Sigmoid colon (tissue), 7 donors: Measurements from ENCODE around the gene ASPHD2. TPM values are rescaled to one million over a fixed set of nuclear protein-coding genes. Genes with fewer than 3 reads are reported as not detected.

Experiments used
- DNase-seq: peaks from one replicate; pipeline ENCODE4 v3.0.0-alpha.2; 2019
- H3K27ac ChIP-seq, 4 donors: fragments of 200-600 bp; sonication (generic); one replicate each; pipeline ENCODE4 v1.5.1; 2016 to 2019; ENCODE audit warnings: mild to moderate bottlenecking in 1 of 4
- H3K27me3 ChIP-seq, 3 donors: fragments of 200-600 bp; sonication (generic); one replicate each; pipeline ENCODE4 v1.5.1; 2019; ENCODE audit warnings: mild to moderate bottlenecking in 1 of 3
- H3K36me3 ChIP-seq, 4 donors: fragments of 200-600 bp; sonication (generic); one replicate each; pipeline ENCODE4 v1.5.1; 2016 to 2019
- H3K4me1 ChIP-seq, 4 donors: fragments of 200-600 bp; sonication (generic); one replicate each; pipeline ENCODE4 v1.5.1; 2017 to 2019
- H3K4me3 ChIP-seq, 4 donors: fragments of 200-600 bp; sonication (generic); one replicate each; pipeline ENCODE4 v1.5.1; 2017 to 2019; ENCODE audit warnings: mild to moderate bottlenecking in 2 of 4, moderate library complexity in 1 of 4
- H3K9me3 ChIP-seq, 4 donors: fragments of 200-600 bp in 3 of 4; sonication (generic) in 3 of 4; one replicate each; pipeline versions ENCODE4 v1.5.1 to v1.6.1; 2013 to 2019
- CTCF ChIP-seq, 4 experiments: fragments of 450-650 bp in 3 of 4; fragments of 200-600 bp in 1 of 4; IDR thresholded peaks; one replicate each; pipeline ENCODE4 v1.5.1; 2016 to 2019; ENCODE audit warnings: antibody characterized with exemption in 4 of 4, mild to moderate bottlenecking in 3 of 4, moderate library complexity in 2 of 4
- EP300 ChIP-seq, 4 donors: sonication (generic); formaldehyde crosslinking; IDR thresholded peaks; one replicate each; pipeline ENCODE4 v1.6.1; 2017; ENCODE audit warnings: antibody characterized with exemption in 4 of 4
- POLR2A ChIP-seq, 2 donors: fragments of 450-650 bp; IDR thresholded peaks; one replicate each; pipeline ENCODE4 v1.6.1; 2016; ENCODE audit warnings: antibody characterized with exemption in 2 of 2, mild to moderate bottlenecking in 2 of 2, moderate library complexity in 2 of 2
- POLR2AphosphoS5 ChIP-seq, 4 donors: sonication (generic); formaldehyde crosslinking; IDR thresholded peaks; one replicate each; pipeline ENCODE4 v1.6.1; 2017; ENCODE audit warnings: antibody characterized with exemption in 4 of 4
- WGBS, 2 donors: extraction: QIAGEN DNeasy Blood & Tissue Kit; methylation state at CpG; one replicate each; pipeline ENCODE4 v1.1.7; 2013; 5-methylcytosine and 5-hydroxymethylcytosine counted together
- intact Hi-C: fragments of 100-400 bp; cut with DNase I; formaldehyde crosslinking; loops from one replicate; pipeline ENCODE4 v1.15.1; 2023
- polyA plus RNA-seq, 3 donors: library from polyadenylated mRNA; stranded (reverse); fragments of 200-250 nt; gene quantifications; one replicate each; pipeline ENCODE4 v1.2.3, GENCODE V29; 2013
- total RNA-seq, 4 donors: library from RNA; depleted of rRNA; stranded (reverse); fragments of >200 nt; gene quantifications; one replicate each; pipeline ENCODE4 v1.1.0, GENCODE V29; 2016
- donor health status: healthy with polysubstance abuse.
- donor health status: Bipolar disorder and iron deficiency.
- donor health status: healthy.

Gene ASPHD2
- total and polyA plus RNA-seq, 7 donors = 0.83 to 3.4 (median 1.4) TPM

GRCh38 chr22:26477341-26477731 is 48.3 kb downstream of the ASPHD2 start:
- Histone ChIP-seq H3K36me3 (peaks cover 0 to 65% (median 24%) of the 10 kb centered on the region in 4 donors), H3K9me3 (no peaks in the 10 kb centered on the region), H3K27me3 (no peaks in the 10 kb centered on the region), H3K27ac (no peak overlapping the region), H3K4me3 (no peak overlapping the region), H3K4me1 (peaks cover 0 to 38% (median 34%) of the 10 kb centered on the region in 4 donors)
- no peak for DNase-seq
- 42 to 48% methylated on average over 4 of the region's 4 CpGs for WGBS, 2 donors
- intact Hi-C loops = no loop called here
- TF ChIP-seq POLR2AphosphoS5 (IDR thresholded peaks at IDR 0.05) = no peak
- TF ChIP-seq CTCF (IDR thresholded peaks at IDR 0.05) = no peak
- TF ChIP-seq EP300 (IDR thresholded peaks at IDR 0.05) = no peak
- TF ChIP-seq POLR2A (IDR thresholded peaks at IDR 0.05) = no peak

GRCh38 chr22:26479043-26479791 is 50.2 kb downstream of the ASPHD2 start:
- Histone ChIP-seq H3K4me1 (peaks cover 0 to 49% (median 45%) of the 10 kb centered on the region in 4 donors), H3K4me3 (peak overlapping the region in 2 of 4 donors; percentile 14 to 17), H3K27ac (peak overlapping the region in 1 of 4 donors; percentile 45), H3K9me3 (no peaks in the 10 kb centered on the region), H3K27me3 (no peaks in the 10 kb centered on the region), H3K36me3 (peaks cover 0 to 47% (median 10%) of the 10 kb centered on the region in 4 donors)
- TF ChIP-seq CTCF (IDR thresholded peaks at IDR 0.05) (no peak), POLR2A (IDR thresholded peaks at IDR 0.05) (no peak)
- 15 to 27% methylated on average over 12 of the region's 12 CpGs for WGBS, 2 donors
- intact Hi-C loops = no loop called here
- no peak for DNase-seq

- intact Hi-C loops = no loop called here
- TF ChIP-seq POLR2AphosphoS5 (IDR thresholded peaks at IDR 0.05) = peak in 1 of 4 donors; percentile 20
- no peak for TF ChIP-seq EP300 (IDR thresholded peaks at IDR 0.05)
These were observed 50.9 kb downstream of the ASPHD2 start for GRCh38 chr22:26479792-26480610.

GRCh38 chr22:26480611-26480932 is 51.5 kb downstream of the ASPHD2 start:
- H3K9me3 ChIP-seq = no peaks in the 10 kb centered on the region
- H3K4me1 ChIP-seq = peaks cover 0 to 62% (median 56%) of the 10 kb centered on the region in 4 donors
- H3K27me3 ChIP-seq = no peaks in the 10 kb centered on the region
- intact Hi-C loops = no loop called here
- WGBS, 2 donors = 59 to 67% methylated on average over 2 of the region's 2 CpGs
- no peak for TF ChIP-seq POLR2AphosphoS5 (IDR thresholded peaks at IDR 0.05)
- TF ChIP-seq EP300 (IDR thresholded peaks at IDR 0.05) = no peak
- no peak for TF ChIP-seq POLR2A (IDR thresholded peaks at IDR 0.05)
- TF ChIP-seq CTCF (IDR thresholded peaks at IDR 0.05) = no peak
- peaks cover 0 to 34% (median 8%) of the 10 kb centered on the region in 4 donors for H3K36me3 ChIP-seq
- peak overlapping the region in 1 of 4 donors; percentile 45 for H3K27ac ChIP-seq
- no peak for DNase-seq
- H3K4me3 ChIP-seq = no peak overlapping the region

More at GRCh38 chr22:26479792-26480610, 50.9 kb downstream of the ASPHD2 start:
- Histone ChIP-seq H3K27me3 (no peaks in the 10 kb centered on the region), H3K9me3 (no peaks in the 10 kb centered on the region), H3K36me3 (peaks cover 0 to 40% (median 10%) of the 10 kb centered on the region in 4 donors), H3K27ac (peak overlapping the region in 1 of 4 donors; percentile 45), H3K4me3 (peak overlapping the region in 2 of 4 donors; percentile 14 to 17), H3K4me1 (peaks cover 0 to 56% (median 52%) of the 10 kb centered on the region in 4 donors)
- no peak for DNase-seq
- WGBS, 2 donors = 15 to 51% methylated on average over 12 of the region's 12 CpGs

- H3K4me1 ChIP-seq = peaks cover 0 to 63% (median 57%) of the 10 kb centered on the region in 4 donors
- no peaks in the 10 kb centered on the region for H3K27me3 ChIP-seq
- WGBS, 2 donors = 60 to 74% methylated on average over 6 of the region's 6 CpGs
- TF ChIP-seq EP300 (IDR thresholded peaks at IDR 0.05) = no peak
- no peak for TF ChIP-seq POLR2A (IDR thresholded peaks at IDR 0.05)
- TF ChIP-seq CTCF (IDR thresholded peaks at IDR 0.05) = no peak
- no peak for TF ChIP-seq POLR2AphosphoS5 (IDR thresholded peaks at IDR 0.05)
- H3K4me3 ChIP-seq = no peak overlapping the region
- no peak for DNase-seq
- H3K36me3 ChIP-seq = peaks cover 0 to 28% (median 5%) of the 10 kb centered on the region in 4 donors
- H3K27ac ChIP-seq = no peak overlapping the region
- H3K9me3 ChIP-seq = no peaks in the 10 kb centered on the region
- intact Hi-C loops = no loop called here
These were observed 52.1 kb downstream of the ASPHD2 start for GRCh38 chr22:26481112-26481693.
